ENCODE results near the gene ISYNA1.

Gene ISYNA1

GRCh38 chr19:18390065-18390907 is 47.6 kb downstream of the ISYNA1 start:
- peak; percentile 52 for DNase-seq

- DNase-seq, result no peak
Measured at GRCh38 chr19:18389726-18390064, 48.2 kb downstream of the ISYNA1 start.

- DNase-seq, result no peak
Measured at GRCh38 chr19:18388960-18389725, 48.8 kb downstream of the ISYNA1 start.

GRCh38 chr19:18388100-18388959 is 49.6 kb downstream of the ISYNA1 start:
- peak; percentile 21 for DNase-seq

- no peak for DNase-seq
Measured at GRCh38 chr19:18386543-18387271, 51.2 kb downstream of the ISYNA1 start.

DNA sequence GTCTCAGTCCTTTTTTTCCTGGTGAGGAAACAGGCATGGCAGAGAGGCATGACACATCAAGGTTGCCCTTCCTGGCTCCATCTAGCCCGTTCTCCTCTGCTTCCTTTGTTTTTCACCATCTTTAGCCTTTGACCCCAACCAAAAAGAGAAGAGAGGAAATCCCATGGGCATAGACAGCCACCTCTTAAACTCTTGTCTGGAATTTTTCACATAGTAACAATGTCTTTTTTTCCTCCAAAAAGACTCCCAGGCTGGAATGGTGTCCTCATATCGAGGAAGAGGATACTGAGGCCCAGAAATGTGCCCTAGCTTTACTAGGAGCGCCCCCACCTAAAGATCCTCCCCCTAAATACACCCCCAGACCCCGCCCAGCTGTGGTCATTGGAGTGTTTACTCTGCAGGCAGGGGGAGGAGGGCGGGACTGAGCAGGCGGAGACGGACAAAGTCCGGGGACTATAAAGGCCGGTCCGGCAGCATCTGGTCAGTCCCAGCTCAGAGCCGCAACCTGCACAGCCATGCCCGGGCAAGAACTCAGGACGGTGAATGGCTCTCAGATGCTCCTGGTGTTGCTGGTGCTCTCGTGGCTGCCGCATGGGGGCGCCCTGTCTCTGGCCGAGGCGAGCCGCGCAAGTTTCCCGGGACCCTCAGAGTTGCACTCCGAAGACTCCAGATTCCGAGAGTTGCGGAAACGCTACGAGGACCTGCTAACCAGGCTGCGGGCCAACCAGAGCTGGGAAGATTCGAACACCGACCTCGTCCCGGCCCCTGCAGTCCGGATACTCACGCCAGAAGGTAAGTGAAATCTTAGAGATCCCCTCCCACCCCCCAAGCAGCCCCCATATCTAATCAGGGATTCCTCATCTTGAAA is 52.0 kb downstream of the ISYNA1 start, which contains the start of gene GDF15:
GDF15 (plus strand) TSS at position 484 of the 868 bp plus-strand sequence; CDS start at position 516, 32 bp downstream.
- DNase-seq, result no peak

- DNase-seq, result no peak
Measured at GRCh38 chr19:18385359-18385674, 52.6 kb downstream of the ISYNA1 start.

DNA sequence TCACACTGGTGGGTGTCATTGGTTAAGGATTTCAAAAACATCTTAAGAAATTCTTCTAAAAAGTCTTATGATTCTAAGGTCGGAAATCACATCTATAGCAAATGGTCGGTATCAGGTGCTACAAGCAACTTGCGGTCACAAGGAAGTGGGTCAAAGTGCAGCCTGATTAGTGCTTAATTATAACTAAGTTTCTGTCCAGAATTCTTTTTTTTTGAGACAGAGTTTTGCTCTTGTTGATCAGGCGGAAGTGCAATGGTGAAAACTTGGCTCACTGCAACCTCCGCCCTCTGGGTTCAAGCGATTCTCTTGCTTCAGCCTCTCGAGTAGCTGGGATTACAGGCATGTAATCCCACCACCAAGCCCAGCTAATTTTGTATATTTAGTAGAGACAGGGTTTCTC is 53.2 kb downstream of the ISYNA1 start:
- no peak for DNase-seq

Measured in NCI-H446 treated with DMSO at 0.1 percent for 48 hours (cell line).